Measurements from ENCODE around the gene SHB. TPM values are rescaled to one million over a fixed set of nuclear protein-coding genes. Genes with fewer than 3 reads are reported as not detected.

SHB gene
- total and polyA plus RNA-seq, 2 donors (not counting 3 experiments of a cell fraction or from before 2014, with no cell fraction given) = 13.4 to 24.9 TPM

GRCh38 chr9:37987467-37987981 is 81.5 kb downstream of the SHB start:
- H3K27ac ChIP-seq (ENCODE audit: insufficient read depth, low read depth, low read length) = no peak overlapping the region
- H3K27me3 ChIP-seq (ENCODE audit: control insufficient read depth in 2 of 2, insufficient read depth in 2 of 2, low read length in 2 of 2) = no peaks in the 10 kb centered on the region
- no peak for TF ChIP-seq MAX (IDR thresholded peaks at IDR 0.05; ENCODE audit: insufficient read depth, insufficient read length)
- TF ChIP-seq CTCF (IDR thresholded peaks at IDR 0.05; ENCODE audit: extremely low read depth in 1 of 2, insufficient read depth in 1 of 2, low read depth in 1 of 2, low read length in 2 of 2) = no peak
- no peak for TF ChIP-seq MYC (IDR thresholded peaks at IDR 0.05; ENCODE audit: low read depth, low read length)
- no peak for TF ChIP-seq FOS (IDR thresholded peaks at IDR 0.05; ENCODE audit: borderline replicate concordance, insufficient read depth, low read length)
- no peak for TF ChIP-seq GATA2 (IDR thresholded peaks at IDR 0.05; ENCODE audit: insufficient read depth, insufficient read length, low read depth, low read length)
- TF ChIP-seq POLR2A (IDR thresholded peaks at IDR 0.05; ENCODE audit: low read depth, low read length) = no peak
- no peak for TF ChIP-seq EZH2 (IDR thresholded peaks at IDR 0.05; ENCODE audit: borderline replicate concordance, low read depth, low read length, severe bottlenecking)
- intact Hi-C loops (cut with micrococcal nuclease) = no loop called here
- BruUV-seq (replicated peaks) = no TSS peak
- H3K9me1 ChIP-seq (replicated peaks; ENCODE audit: control insufficient read depth, extremely low read depth, insufficient read depth, low read length) = no peaks in the 10 kb centered on the region
- no peak overlapping the region for H3K4me2 ChIP-seq (ENCODE audit: insufficient read depth, low read length)
- dilution Hi-C loops (cut with MboI; ENCODE audit: extremely low pct_ligation_motif_present, low sequenced_read_pairs) = no loop called here
- FAIRE-seq = no peak
- POLR2A ChIA-PET = no interaction called here
- CTCF ChIA-PET = interaction anchor here (0.9 kb wide), 1 partner anchor 71 kb away, joined by 3 read pairs; no protein-coding TSS in a partner anchor
- H3K4me1 ChIP-seq (ENCODE audit: control insufficient read depth, extremely low read depth, insufficient read depth, low read length) = peaks cover 8% of the 10 kb centered on the region
- H3K79me2 ChIP-seq (ENCODE audit: control insufficient read depth, insufficient read depth, low read length) = peaks cover 9% of the 10 kb centered on the region
- H2AFZ ChIP-seq (ENCODE audit: low read depth, low read length) = no peak overlapping the region
- H4K20me1 ChIP-seq (replicated peaks; ENCODE audit: control insufficient read depth, extremely low read depth, insufficient read depth, low read length) = no peaks in the 10 kb centered on the region
- H3K9ac ChIP-seq (replicated peaks; ENCODE audit: extremely low read depth, insufficient read depth, low read length) = no peak overlapping the region
- no peaks in the 10 kb centered on the region for H3K36me3 ChIP-seq (ENCODE audit: control insufficient read depth in 2 of 2, extremely low read depth in 1 of 2, insufficient read depth in 2 of 2, low read length in 2 of 2)
- H3K4me3 ChIP-seq (replicated peaks in 1 of 3; ENCODE audit: insufficient read depth in 1 of 3, low read depth in 1 of 3, low read length in 3 of 3) = no peak overlapping the region
- no peak for DNase-seq (ENCODE audit: low read depth, low spot score)
- no peaks in the 10 kb centered on the region for H3K9me3 ChIP-seq (replicated peaks; ENCODE audit: control insufficient read depth, insufficient read depth, low read length)

Data from endothelial cell of umbilical vein (primary cell).